ENCODE results near the gene CLEC2L.
A peak's percentile ranks its signal among the peaks of the same experiment; 100 is the strongest.

Gene CLEC2L

GRCh38 chr7:139495580-139496125 is 27.8 kb upstream of the CLEC2L start:
- no peak for TF ChIP-seq CTCF (conservative IDR thresholded peaks at IDR 0.05; ENCODE audit: low read length)
- no peak for DNase-seq (ENCODE audit: low read depth)
- no peak overlapping the region for H3K4me3 ChIP-seq (ENCODE audit: low read length)

GRCh38 chr7:139496528-139496927 is 27.0 kb upstream of the CLEC2L start:
- H3K4me3 ChIP-seq (ENCODE audit: low read length), result no peak overlapping the region
- no peak for DNase-seq (ENCODE audit: low read depth)
- TF ChIP-seq CTCF (conservative IDR thresholded peaks at IDR 0.05; ENCODE audit: low read length), result no peak

GRCh38 chr7:139500770-139501138 is 22.7 kb upstream of the CLEC2L start:
- TF ChIP-seq CTCF (conservative IDR thresholded peaks at IDR 0.05; ENCODE audit: low read length), result no peak

GRCh38 chr7:139502226-139502625 is 21.3 kb upstream of the CLEC2L start:
- no peak overlapping the region for H3K4me3 ChIP-seq (ENCODE audit: low read length)
- TF ChIP-seq CTCF (conservative IDR thresholded peaks at IDR 0.05; ENCODE audit: low read length), result no peak
- DNase-seq (ENCODE audit: low read depth), result no peak

More at GRCh38 chr7:139500770-139501138, 22.7 kb upstream of the CLEC2L start:
- no peak overlapping the region for H3K4me3 ChIP-seq (ENCODE audit: low read length)
- DNase-seq (ENCODE audit: low read depth), result no peak

- no peak for DNase-seq (ENCODE audit: low read depth)
- peak; percentile 13 for TF ChIP-seq CTCF (conservative IDR thresholded peaks at IDR 0.05; ENCODE audit: low read length)
- no peak overlapping the region for H3K4me3 ChIP-seq (ENCODE audit: low read length)
These were observed 17.9 kb upstream of the CLEC2L start for GRCh38 chr7:139505563-139505962.

- DNase-seq (ENCODE audit: low read depth), result no peak
- no peak overlapping the region for H3K4me3 ChIP-seq (ENCODE audit: low read length)
- no peak for TF ChIP-seq CTCF (conservative IDR thresholded peaks at IDR 0.05; ENCODE audit: low read length)
These were observed 13.9 kb upstream of the CLEC2L start for GRCh38 chr7:139509535-139509934.

GRCh38 chr7:139511315-139511714 is 12.2 kb upstream of the CLEC2L start:
- DNase-seq (ENCODE audit: low read depth), result no peak
- no peak overlapping the region for H3K4me3 ChIP-seq (ENCODE audit: low read length)
- no peak for TF ChIP-seq CTCF (conservative IDR thresholded peaks at IDR 0.05; ENCODE audit: low read length)

All from AG10803 (cell line).